A549 (cell line): ENCODE data around the gene TMEM269. TPM values are rescaled to one million over a fixed set of nuclear protein-coding genes. Genes with fewer than 3 reads are reported as not detected.
A peak's percentile ranks its signal among the peaks of the same experiment; 100 is the strongest.

Source experiments
- ATAC-seq, 2 experiments: fragments of 200-7000 bp in 1 of 2; fragments of >200 bp in 1 of 2; cut with Nextera tagmentation in 1 of 2; cut with Tn5 transposase in 1 of 2; 3 replicates each; pipeline versions ENCODE4 v1.8.0 to v1.9.1; 2018 to 2020; ENCODE audit warnings: mild to moderate bottlenecking in 1 of 2, moderate library complexity in 1 of 2
- CTCF ChIA-PET: fragments of 300-600 bp; sonication (Branson Sonifier 250); formaldehyde crosslinking; extraction: SDS; loops from one replicate; lab custom pipeline; 2021; ENCODE audit warnings: antibody characterized with exemption, inconsistent platforms; lab: Yijun Ruan, JAX
- POLR2A ChIA-PET: fragments of 350-600 bp; formaldehyde crosslinking; extraction: SDS; loops from one replicate; lab custom pipeline; 2021; ENCODE audit warnings: antibody characterized with exemption, inconsistent platforms; lab: Yijun Ruan, JAX
- DNase-seq, 2 experiments: peaks; one replicate each; pipeline versions ENCODE4 v3.0.0 to v3.0.0-alpha.2; 2011 to 2016; ENCODE audit warnings: low read depth in 1 of 2, low spot score in 1 of 2
- FAIRE-seq: peaks from 2 replicates; lab custom pipeline; 2011; peaks lifted over from hg19 to GRCh38; lab: Jason Lieb, UNC
- H3K27ac ChIP-seq, 2 experiments: fragments of >200 bp; sonication (Bioruptor Twin); formaldehyde crosslinking; 3 replicates each; pipeline ENCODE4 v1.5.1; 2016 to 2017
- H3K4me1 ChIP-seq: fragments of >200 bp; sonication (Bioruptor Twin); formaldehyde crosslinking; 3 replicates; pipeline ENCODE4 v1.6.1; 2016
- H3K4me2 ChIP-seq: fragments of >200 bp; sonication (Bioruptor Twin); formaldehyde crosslinking; 3 replicates; pipeline ENCODE4 v1.6.1; 2016
- H3K4me3 ChIP-seq: fragments of >200 bp; sonication (Bioruptor Twin); formaldehyde crosslinking; 3 replicates; pipeline ENCODE4 v1.5.1; 2016
- H3K9me3 ChIP-seq: fragments of >200 bp; sonication (Bioruptor Twin); formaldehyde crosslinking; 3 replicates; pipeline ENCODE4 v1.6.1; 2016
- CTCF ChIP-seq: fragments of >200 bp; sonication (Bioruptor Twin); formaldehyde crosslinking; IDR thresholded peaks from 3 replicates; pipeline ENCODE4 v1.5.1; 2016
- ELK1 ChIP-seq: fragments of 150-350 bp; IDR thresholded peaks from 2 replicates; pipeline ENCODE4 v1.6.1; 2014; ENCODE audit warnings: low read depth, mild to moderate bottlenecking, low read length
- EP300 ChIP-seq, 2 experiments: fragments of >200 bp; sonication (Bioruptor Twin); formaldehyde crosslinking; IDR thresholded peaks; 2 replicates in 1 of 2; 3 replicates in 1 of 2; pipeline ENCODE4 v1.6.1; 2016 to 2017
- ESRRA ChIP-seq: fragments of 150-350 bp; IDR thresholded peaks from 2 replicates; pipeline ENCODE4 v1.6.1; 2014; ENCODE audit warnings: mild to moderate bottlenecking, low read length, borderline replicate concordance
- FOSB ChIP-seq: fragments of 250-450 bp; sonication (Bioruptor Pico); IDR thresholded peaks from 2 replicates; pipeline ENCODE4 v1.5.0; 2020; ENCODE audit warnings: mild to moderate bottlenecking, moderate library complexity
- FOXS1 ChIP-seq: fragments of 250-450 bp; sonication (Bioruptor Pico); IDR thresholded peaks from 2 replicates; pipeline ENCODE4 v1.5.0; 2020; ENCODE audit warnings: mild to moderate bottlenecking, moderate library complexity
- HDAC2 ChIP-seq: fragments of 200-600 bp; sonication (generic); IDR thresholded peaks from 2 replicates; pipeline ENCODE4 v1.6.1; 2016
- HOXA7 ChIP-seq: fragments of 250-450 bp; sonication (Bioruptor Pico); IDR thresholded peaks from 2 replicates; pipeline ENCODE4 v1.5.0; 2020; ENCODE audit warnings: mild to moderate bottlenecking, moderate library complexity
- JUN ChIP-seq, 2 experiments: fragments of >200 bp; sonication (Bioruptor Twin); formaldehyde crosslinking; IDR thresholded peaks; 2 replicates in 1 of 2; 3 replicates in 1 of 2; pipeline ENCODE4 v1.6.1; 2016 to 2017
- JUNB ChIP-seq: fragments of >200 bp; sonication (Bioruptor Twin); formaldehyde crosslinking; IDR thresholded peaks from 2 replicates; pipeline ENCODE4 v1.6.1; 2016
- KDM5A ChIP-seq: fragments of 200-600 bp; sonication (generic); IDR thresholded peaks from 2 replicates; pipeline ENCODE4 v1.6.1; 2016; ENCODE audit warnings: antibody characterized with exemption, mild to moderate bottlenecking
- MAZ ChIP-seq: fragments of 150-350 bp; IDR thresholded peaks from 2 replicates; pipeline ENCODE4 v1.6.1; 2014; ENCODE audit warnings: antibody characterized with exemption, low read depth, low read length, borderline replicate concordance
- MYC ChIP-seq: IDR thresholded peaks from 2 replicates; pipeline ENCODE4 v1.6.1; 2012; ENCODE audit warnings: mild to moderate bottlenecking, inconsistent platforms, low read length, improper control_type of control experiment, borderline replicate concordance
- NFE2L2 ChIP-seq: fragments of 150-350 bp; conservative IDR thresholded peaks from 2 replicates; pipeline ENCODE4 v1.6.1; 2014; ENCODE audit warnings: low read length
- PBX3 ChIP-seq: IDR thresholded peaks from 2 replicates; pipeline ENCODE4 v1.6.1; 2012
- PHF8 ChIP-seq: fragments of 200-600 bp; sonication (generic); IDR thresholded peaks from 2 replicates; pipeline ENCODE4 v1.6.1; 2016; ENCODE audit warnings: low read depth, mild to moderate bottlenecking, antibody characterized with exemption, moderate library complexity, borderline replicate concordance
- RCOR1 ChIP-seq: fragments of 150-350 bp; IDR thresholded peaks from 2 replicates; pipeline ENCODE4 v1.6.1; 2014; ENCODE audit warnings: antibody characterized with exemption, low read length, low read depth
- SREBF2 ChIP-seq: fragments of 450-650 bp; IDR thresholded peaks from 2 replicates; pipeline ENCODE4 v1.6.1; 2014; ENCODE audit warnings: mild to moderate bottlenecking, moderate library complexity
- USF2 ChIP-seq: fragments of 450-650 bp; IDR thresholded peaks from 2 replicates; pipeline ENCODE4 v1.6.1; 2014; ENCODE audit warnings: antibody characterized with exemption
- WGBS: methylation state at CpG from one replicate; pipeline ENCODE4 v1.1.6; 2017; ENCODE audit errors: missing lambda C conversion rate; 5-methylcytosine and 5-hydroxymethylcytosine counted together
- polyA plus RNA-seq, 4 experiments: library from polyadenylated mRNA; depleted of rRNA in 3 of 4; stranded (reverse); fragments of >200 nt; fragmentation: RNase III in 1 of 4; extraction: RNeasy Plus Mini Kit Qiagen cat#74134 plus additional on column Dnase treatment in 1 of 4; gene quantifications; 2 replicates in 3 of 4; 3 replicates in 1 of 4; pipeline ENCODE4 v1.2.3, GENCODE V29; 2011 to 2017

The TMEM269 gene
- polyA plus RNA-seq, 2 of the 4 experiments (the other 2 are of a cell fraction): 0.21 TPM

- no peak for DNase-seq
- Histone ChIP-seq H3K4me2 (no peak overlapping the region), H3K27ac (no peak overlapping the region), H3K4me3 (no peak overlapping the region), H3K4me1 (0 out of 3 replicates have a peak, but pooled peaks cover 3% of the 10 kb centered on the region), H3K9me3 (no peaks in the 10 kb centered on the region)
- TF ChIP-seq NFE2L2: no peak
- no peak for TF ChIP-seq SREBF2
- TF ChIP-seq FOXS1 (CRISPR knock-in tag): no peak
- no peak for TF ChIP-seq PHF8
- no peak for TF ChIP-seq KDM5A
- TF ChIP-seq PBX3: no peak
- no peak for TF ChIP-seq JUNB
- no peak for TF ChIP-seq CTCF
- no peak for TF ChIP-seq EP300 (IDR thresholded peaks at IDR 0.05)
- TF ChIP-seq HDAC2: no peak
- no peak for FAIRE-seq
- ATAC-seq: peak in 1 of 2 experiments; percentile 15; a peak in 2 of 6 replicates
- WGBS: 80% methylated on average over 3 of the region's 14 CpGs
- CTCF ChIA-PET: interaction anchor here (1.3 to 2.3 kb wide), 2 partner anchors 10 to 31 kb away, joined by 3 to 11 read pairs; no protein-coding TSS in a partner anchor
- POLR2A ChIA-PET: no interaction called here
Observed at GRCh38 chr1:42735477-42736105, 49.2 kb upstream of the TMEM269 start.

GRCh38 chr1:42736152-42736551, 48.6 kb upstream of the TMEM269 start:
- no peak overlapping the region for H3K27ac ChIP-seq
- CTCF ChIA-PET: interaction anchor here (1.3 to 2.3 kb wide), 2 partner anchors 9 to 30 kb away, joined by 3 to 11 read pairs; no protein-coding TSS in a partner anchor
- no peaks in the 10 kb centered on the region for H3K4me1 ChIP-seq
- ATAC-seq: peak; percentile 51 to 85; a peak in 4 of 6 replicates
- no peaks in the 10 kb centered on the region for H3K9me3 ChIP-seq
- TF ChIP-seq JUN (IDR thresholded peaks at IDR 0.05) (no peak), ESRRA (no peak), RCOR1 (no peak), MAZ (no peak), MYC (no peak), HOXA7 (CRISPR knock-in tag) (no peak), ELK1 (no peak), USF2 (no peak), FOSB (no peak), FOXS1 (CRISPR knock-in tag) (no peak)
- POLR2A ChIA-PET: no interaction called here
- no peak for FAIRE-seq
- no peak overlapping the region for H3K4me2 ChIP-seq
- peak; percentile 21 to 40 for DNase-seq
- no peak overlapping the region for H3K4me3 ChIP-seq
- WGBS: 70% methylated on average over 2 of the region's 4 CpGs
